Trophoblast cell (in vitro differentiated cells and primary cell): ENCODE results near the gene SCYGR6.
"Not testable (repeated sequence)": the region's sequence is repeated elsewhere in the genome, so short reads cannot be mapped to it uniquely, and the experiment has no call there.

Experiments used
- DNase-seq, 2 donors: peaks; one replicate each; pipeline ENCODE4 v3.0.0-alpha.2; 2016
- H2AFZ ChIP-seq: 2 replicates; pipeline ENCODE4 v1.6.1; 2013; ENCODE audit warnings: low read length, moderate library complexity, mild to moderate bottlenecking; ENCODE audit not compliant: insufficient read depth, poor library complexity
- H2AK5ac ChIP-seq: 2 replicates; pipeline ENCODE4 v1.6.1; 2013; ENCODE audit warnings: mild to moderate bottlenecking, low read length
- H2BK120ac ChIP-seq: 2 replicates; pipeline ENCODE4 v1.6.1; 2013; ENCODE audit warnings: low read length, mild to moderate bottlenecking, moderate library complexity; ENCODE audit not compliant: insufficient read depth, poor library complexity
- H2BK12ac ChIP-seq: 2 replicates; pipeline ENCODE4 v1.6.1; 2013; ENCODE audit warnings: mild to moderate bottlenecking, low read length, moderate library complexity
- H2BK5ac ChIP-seq: 2 replicates; pipeline ENCODE4 v1.6.1; 2013; ENCODE audit warnings: low read length, low read depth, moderate library complexity, mild to moderate bottlenecking; ENCODE audit not compliant: poor library complexity
- H3K14ac ChIP-seq: 2 replicates; pipeline ENCODE4 v1.6.1; 2013; ENCODE audit warnings: mild to moderate bottlenecking, low read length
- H3K18ac ChIP-seq: 2 replicates; pipeline ENCODE4 v1.6.1; 2013; ENCODE audit warnings: mild to moderate bottlenecking, low read length
- H3K23ac ChIP-seq: 2 replicates; pipeline ENCODE4 v1.6.1; 2013; ENCODE audit warnings: low read length
- H3K27ac ChIP-seq: 2 replicates; pipeline ENCODE4 v1.5.1; 2013; ENCODE audit warnings: low read depth, mild to moderate bottlenecking, inconsistent platforms, low read length, moderate library complexity
- H3K27me3 ChIP-seq: 2 replicates; pipeline ENCODE4 v1.6.1; 2013; ENCODE audit warnings: inconsistent platforms, mild to moderate bottlenecking, low read length, moderate library complexity; ENCODE audit not compliant: insufficient read depth
- H3K36me3 ChIP-seq, 2 experiments: 1 replicate in 1 of 2; 2 replicates in 1 of 2; pipeline ENCODE4 v1.6.1; 2013; ENCODE audit warnings: low read length in 2 of 2, mild to moderate bottlenecking in 2 of 2, moderate library complexity in 1 of 2; ENCODE audit not compliant: insufficient read depth in 2 of 2, control insufficient read depth in 1 of 2
- H3K4ac ChIP-seq: 2 replicates; pipeline ENCODE4 v1.6.1; 2013; ENCODE audit warnings: low read depth, mild to moderate bottlenecking, low read length, moderate library complexity
- H3K4me1 ChIP-seq, 2 experiments: 1 replicate in 1 of 2; 2 replicates in 1 of 2; pipeline ENCODE4 v1.6.1; 2013; ENCODE audit warnings: low read length in 2 of 2, mild to moderate bottlenecking in 2 of 2, moderate library complexity in 1 of 2; ENCODE audit not compliant: insufficient read depth in 2 of 2, control insufficient read depth in 1 of 2
- H3K4me2 ChIP-seq: 2 replicates; pipeline ENCODE4 v1.6.1; 2013; ENCODE audit warnings: inconsistent platforms, mild to moderate bottlenecking, low read length, moderate library complexity
- H3K4me3 ChIP-seq: 2 replicates; pipeline ENCODE4 v1.5.1; 2013; ENCODE audit warnings: mild to moderate bottlenecking, low read depth, low read length, inconsistent platforms
- H3K79me1 ChIP-seq: one replicate; pipeline ENCODE4 v1.6.1; 2013; ENCODE audit warnings: low read length
- H3K79me2 ChIP-seq: 2 replicates; pipeline ENCODE4 v1.6.1; 2013; ENCODE audit warnings: low read length, mild to moderate bottlenecking; ENCODE audit not compliant: control insufficient read depth, insufficient read depth, poor library complexity
- H3K9ac ChIP-seq: 2 replicates; pipeline ENCODE4 v1.6.1; 2013; ENCODE audit warnings: mild to moderate bottlenecking, low read length
- H3K9me3 ChIP-seq: 2 replicates; pipeline ENCODE4 v1.6.1; 2013; ENCODE audit warnings: low read depth, mild to moderate bottlenecking, control low read depth, inconsistent platforms, low read length; ENCODE audit not compliant: insufficient read depth
- H4K12ac ChIP-seq: 2 replicates; pipeline ENCODE4 v1.6.1; 2013; ENCODE audit warnings: low read depth, mild to moderate bottlenecking, low read length, moderate library complexity
- H4K8ac ChIP-seq: 2 replicates; pipeline ENCODE4 v1.6.1; 2013; ENCODE audit warnings: low read depth, mild to moderate bottlenecking, low read length, moderate library complexity
- H4K91ac ChIP-seq: one replicate; pipeline ENCODE4 v1.6.1; 2013; ENCODE audit warnings: low read depth, mild to moderate bottlenecking, low read length, moderate library complexity
- WGBS: extraction: QIAGEN DNeasy Blood & Tissue Kit; methylation state at CpG from one replicate; pipeline ENCODE4 v1.1.7; 2013; ENCODE audit warnings: missing lambda C conversion rate; ENCODE audit not compliant: insufficient read length, insufficient coverage; ENCODE audit errors: extremely low coverage; 5-methylcytosine and 5-hydroxymethylcytosine counted together

SCYGR6 gene

GRCh38 chr2:227759411-227760118 is 35.0 kb upstream of the SCYGR6 start:
- Histone ChIP-seq H4K12ac (peak overlapping the region; percentile 55), H3K4me1 (peaks cover 9 to 11% of the 10 kb centered on the region in 2 experiments), H2BK12ac (peak overlapping the region; percentile 92), H4K8ac (peak overlapping the region; percentile 66), H3K4ac (peak overlapping the region; percentile 48), H3K36me3 (no peaks in the 10 kb centered on the region), H3K4me3 (no peak overlapping the region), H2AFZ (peak overlapping the region; percentile 54), H3K4me2 (peak overlapping the region; percentile 36), H3K79me1 (peaks cover 9% of the 10 kb centered on the region), H3K27ac (peak overlapping the region; percentile 74), H3K27me3 (no peaks in the 10 kb centered on the region), H2BK5ac (peak overlapping the region; percentile 80), H4K91ac (peak overlapping the region; percentile 79), H2AK5ac (no peak overlapping the region), H3K79me2 (no peaks in the 10 kb centered on the region), H3K9ac (no peak overlapping the region), H3K9me3 (no peaks in the 10 kb centered on the region), H3K14ac (peak overlapping the region; percentile 29), H3K23ac (no peak overlapping the region), H2BK120ac (peak overlapping the region; percentile 82), H3K18ac (peak overlapping the region; percentile 11)
- WGBS: 100% methylated on average over 1 of the region's 13 CpGs
- DNase-seq: peak; percentile 55 to 63

GRCh38 chr2:227756261-227756660 is 31.7 kb upstream of the SCYGR6 start:
- H3K79me1 ChIP-seq, H3K18ac ChIP-seq, H3K4me3 ChIP-seq, H2AK5ac ChIP-seq, H3K36me3 ChIP-seq, H3K79me2 ChIP-seq, H4K8ac ChIP-seq, H3K27ac ChIP-seq, DNase-seq, H2BK120ac ChIP-seq, H2BK12ac ChIP-seq, H2AFZ ChIP-seq, H4K91ac ChIP-seq, H3K4ac ChIP-seq, H3K14ac ChIP-seq, H3K4me2 ChIP-seq, H3K27me3 ChIP-seq, H3K9me3 ChIP-seq, H2BK5ac ChIP-seq, H4K12ac ChIP-seq, H3K4me1 ChIP-seq, H3K23ac ChIP-seq, H3K9ac ChIP-seq: not testable (repeated sequence)
- no CpG with 5 or more reads among the region's 4 CpGs for WGBS

GRCh38 chr2:227748079-227748478 is 23.5 kb upstream of the SCYGR6 start:
- H3K79me2 ChIP-seq: no peaks in the 10 kb centered on the region
- H3K27me3 ChIP-seq: no peaks in the 10 kb centered on the region
- H2BK12ac ChIP-seq: no peak overlapping the region
- no peak overlapping the region for H4K12ac ChIP-seq
- H3K36me3 ChIP-seq: no peaks in the 10 kb centered on the region
- no peak overlapping the region for H4K8ac ChIP-seq
- H2AFZ ChIP-seq: no peak overlapping the region
- no peak overlapping the region for H2AK5ac ChIP-seq
- no peak overlapping the region for H4K91ac ChIP-seq
- H3K4ac ChIP-seq: no peak overlapping the region
- peaks cover 17% of the 10 kb centered on the region for H3K79me1 ChIP-seq
- H2BK5ac ChIP-seq: no peak overlapping the region
- no peaks in the 10 kb centered on the region for H3K9me3 ChIP-seq
- H3K4me2 ChIP-seq: no peak overlapping the region
- no peak overlapping the region for H3K27ac ChIP-seq
- no peak overlapping the region for H3K9ac ChIP-seq
- H3K14ac ChIP-seq: no peak overlapping the region
- H3K18ac ChIP-seq: no peak overlapping the region
- no peak overlapping the region for H2BK120ac ChIP-seq
- peak; percentile 38 to 60 for DNase-seq
- no peak overlapping the region for H3K4me3 ChIP-seq
- H3K23ac ChIP-seq: no peak overlapping the region
- peaks cover 13 to 15% of the 10 kb centered on the region in 2 experiments for H3K4me1 ChIP-seq
- no CpG with 5 or more reads among the region's 6 CpGs for WGBS

GRCh38 chr2:227745594-227745993 is 21.0 kb upstream of the SCYGR6 start, which contains the start of gene SCYGR8:
Gene SCYGR8, plus strand, starts transcription at chr2:227745894. Its CDS starts 0 bp downstream, at chr2:227745894.
- Histone ChIP-seq H3K79me1 (peaks cover 18% of the 10 kb centered on the region), H3K9me3 (no peaks in the 10 kb centered on the region), H2BK12ac (peak within 1 kb of the TSS; percentile 90), H3K4me1 (peaks cover 14 to 16% of the 10 kb centered on the region in 2 experiments), H4K91ac (no peak within 1 kb of the TSS), H3K18ac (no peak within 1 kb of the TSS), H2BK5ac (no peak within 1 kb of the TSS), H2AFZ (no peak within 1 kb of the TSS), H3K23ac (no peak within 1 kb of the TSS), H3K36me3 (no peaks in the 10 kb centered on the region), H3K27me3 (no peaks in the 10 kb centered on the region), H4K8ac (no peak within 1 kb of the TSS), H3K4me2 (no peak within 1 kb of the TSS), H4K12ac (no peak within 1 kb of the TSS), H3K4me3 (no peak within 1 kb of the TSS), H3K27ac (no peak within 1 kb of the TSS), H3K4ac (no peak within 1 kb of the TSS), H3K79me2 (no peaks in the 10 kb centered on the region), H3K14ac (no peak within 1 kb of the TSS), H2BK120ac (no peak within 1 kb of the TSS), H3K9ac (no peak within 1 kb of the TSS), H2AK5ac (peak within 1 kb of the TSS; percentile 51)
- DNase-seq: no peak
- no CpG with 5 or more reads among the region's 9 CpGs for WGBS
